ENCODE results near the gene BSG. TPM values are rescaled to one million over a fixed set of nuclear protein-coding genes. Genes with fewer than 3 reads are reported as not detected.

BSG gene
- total and polyA plus RNA-seq, 9 donors = 111 to 484 (median 315) TPM

GRCh38 chr19:615619-616018 is 43.2 kb downstream of the BSG start:
- Histone ChIP-seq H3K36me3 (no peaks in the 10 kb centered on the region), H3K4me3 (no peak overlapping the region), H3K27me3 (no peaks in the 10 kb centered on the region), H3K9me3 (no peaks in the 10 kb centered on the region), H3K4me1 (ENCODE audit: insufficient read depth) (peaks cover 5% of the 10 kb centered on the region), H3K27ac (no peak overlapping the region)
- no peak for DNase-seq
- 21 to 30% (median 23%) methylated on average over 27 to 33 of the region's 33 CpGs for WGBS, 3 donors
- intact Hi-C loops (cut with DNase I) = no loop called here
- TF ChIP-seq CTCF (IDR thresholded peaks at IDR 0.05) = no peak
- TF ChIP-seq EP300 (IDR thresholded peaks at IDR 0.05) = no peak
- no peak for TF ChIP-seq POLR2A (IDR thresholded peaks at IDR 0.05)

- no peak for TF ChIP-seq EP300 (IDR thresholded peaks at IDR 0.05)
- no peak for TF ChIP-seq POLR2A (IDR thresholded peaks at IDR 0.05)
- TF ChIP-seq CTCF (IDR thresholded peaks at IDR 0.05) = no peak
- H3K27ac ChIP-seq = no peak overlapping the region
- H3K4me1 ChIP-seq (ENCODE audit: insufficient read depth) = peaks cover 3% of the 10 kb centered on the region
- H3K4me3 ChIP-seq = no peak overlapping the region
- intact Hi-C loops (cut with DNase I) = no loop called here
- DNase-seq = no peak
- no peaks in the 10 kb centered on the region for H3K27me3 ChIP-seq
- no peaks in the 10 kb centered on the region for H3K9me3 ChIP-seq
- WGBS, 3 donors = 9 to 22% (median 13%) methylated on average over 40 to 78 of the region's 97 CpGs
- H3K36me3 ChIP-seq = no peaks in the 10 kb centered on the region
Measured at GRCh38 chr19:616062-616700, 43.8 kb downstream of the BSG start.

- Histone ChIP-seq H3K27me3 (no peaks in the 10 kb centered on the region), H3K4me1 (ENCODE audit: insufficient read depth) (peaks cover 3% of the 10 kb centered on the region), H3K4me3 (no peak overlapping the region), H3K9me3 (no peaks in the 10 kb centered on the region), H3K36me3 (no peaks in the 10 kb centered on the region), H3K27ac (no peak overlapping the region)
- no peak for DNase-seq
- intact Hi-C loops (cut with DNase I) = no loop called here
- 83 to 93% (median 86%) methylated on average over 32 to 58 of the region's 58 CpGs for WGBS, 3 donors
- TF ChIP-seq EP300 (IDR thresholded peaks at IDR 0.05) = no peak
- TF ChIP-seq CTCF (IDR thresholded peaks at IDR 0.05) = no peak
- TF ChIP-seq POLR2A (IDR thresholded peaks at IDR 0.05) = no peak
Measured at GRCh38 chr19:616747-617526, 44.5 kb downstream of the BSG start.

GRCh38 chr19:617551-618246 is 45.3 kb downstream of the BSG start:
- no peaks in the 10 kb centered on the region for H3K9me3 ChIP-seq
- TF ChIP-seq EP300 (IDR thresholded peaks at IDR 0.05) (no peak), POLR2A (IDR thresholded peaks at IDR 0.05) (no peak), CTCF (IDR thresholded peaks at IDR 0.05) (no peak)
- 85 to 90% (median 89%) methylated on average over 27 to 29 of the region's 29 CpGs for WGBS, 3 donors
- no peaks in the 10 kb centered on the region for H3K27me3 ChIP-seq
- no peaks in the 10 kb centered on the region for H3K36me3 ChIP-seq
- H3K4me3 ChIP-seq = no peak overlapping the region
- H3K27ac ChIP-seq = no peak overlapping the region
- peaks cover 3% of the 10 kb centered on the region for H3K4me1 ChIP-seq (ENCODE audit: insufficient read depth)
- intact Hi-C loops (cut with DNase I) = no loop called here
- no peak for DNase-seq

All from ovary (tissue), 9 donors.